IPS DF 19.7 (cell line): ENCODE measurements around the gene ST6GALNAC3.

Source experiments
- DNase-seq: peaks from one replicate; pipeline ENCODE4 v3.0.0-alpha.2; 2013; ENCODE audit warnings: low read depth, low spot score

The ST6GALNAC3 gene

GRCh38 chr1:76577525-76578185, 503.1 kb downstream of the ST6GALNAC3 start:
- DNase-seq: no peak

GRCh38 chr1:76580206-76580605, 505.7 kb downstream of the ST6GALNAC3 start:
- no peak for DNase-seq

GRCh38 chr1:76581712-76582111, 507.2 kb downstream of the ST6GALNAC3 start:
- DNase-seq: no peak

GRCh38 chr1:76583235-76583868, 508.8 kb downstream of the ST6GALNAC3 start:
- peak; percentile 40 for DNase-seq

- DNase-seq: no peak
These were observed 509.4 kb downstream of the ST6GALNAC3 start for GRCh38 chr1:76583875-76584477.

- no peak for DNase-seq
These were observed 511.6 kb downstream of the ST6GALNAC3 start for GRCh38 chr1:76585980-76586674.

GRCh38 chr1:76587212-76587611, 512.7 kb downstream of the ST6GALNAC3 start:
- no peak for DNase-seq

- no peak for DNase-seq
These were observed 516.9 kb downstream of the ST6GALNAC3 start for GRCh38 chr1:76591461-76591860.

- no peak for DNase-seq
These were observed 517.4 kb downstream of the ST6GALNAC3 start for GRCh38 chr1:76591963-76592362.

GRCh38 chr1:76593141-76593540, 518.6 kb downstream of the ST6GALNAC3 start:
- no peak for DNase-seq

- DNase-seq: no peak
These were observed 519.1 kb downstream of the ST6GALNAC3 start for GRCh38 chr1:76593618-76594017.

GRCh38 chr1:76595024-76595423, 520.5 kb downstream of the ST6GALNAC3 start:
- peak; percentile 23 for DNase-seq

GRCh38 chr1:76601465-76601864, 526.9 kb downstream of the ST6GALNAC3 start:
- DNase-seq: no peak

GRCh38 chr1:76607717-76608116, 533.2 kb downstream of the ST6GALNAC3 start:
- DNase-seq: no peak

GRCh38 chr1:76611770-76612445, 537.4 kb downstream of the ST6GALNAC3 start:
- no peak for DNase-seq

- no peak for DNase-seq
These were observed 539.3 kb downstream of the ST6GALNAC3 start for GRCh38 chr1:76613886-76614285.

- DNase-seq: no peak
These were observed 540.9 kb downstream of the ST6GALNAC3 start for GRCh38 chr1:76615253-76616035.

GRCh38 chr1:76620371-76620770, 545.8 kb downstream of the ST6GALNAC3 start:
- no peak for DNase-seq

GRCh38 chr1:76622774-76623528, 548.4 kb downstream of the ST6GALNAC3 start:
- DNase-seq: no peak
